Activated T-cell treated with anti-CD3 and anti-CD28 coated beads, Interleukin-2, amount 50 U/mL, for 48 hours (primary cell): ENCODE data around the gene GSDMA.
A peak's percentile ranks its signal among the peaks of the same experiment; 100 is the strongest.

Experiments
- DNase-seq, 2 experiments: peaks; one replicate each; pipeline ENCODE4 v3.0.0-alpha.2; 2020

GSDMA gene

DNA sequence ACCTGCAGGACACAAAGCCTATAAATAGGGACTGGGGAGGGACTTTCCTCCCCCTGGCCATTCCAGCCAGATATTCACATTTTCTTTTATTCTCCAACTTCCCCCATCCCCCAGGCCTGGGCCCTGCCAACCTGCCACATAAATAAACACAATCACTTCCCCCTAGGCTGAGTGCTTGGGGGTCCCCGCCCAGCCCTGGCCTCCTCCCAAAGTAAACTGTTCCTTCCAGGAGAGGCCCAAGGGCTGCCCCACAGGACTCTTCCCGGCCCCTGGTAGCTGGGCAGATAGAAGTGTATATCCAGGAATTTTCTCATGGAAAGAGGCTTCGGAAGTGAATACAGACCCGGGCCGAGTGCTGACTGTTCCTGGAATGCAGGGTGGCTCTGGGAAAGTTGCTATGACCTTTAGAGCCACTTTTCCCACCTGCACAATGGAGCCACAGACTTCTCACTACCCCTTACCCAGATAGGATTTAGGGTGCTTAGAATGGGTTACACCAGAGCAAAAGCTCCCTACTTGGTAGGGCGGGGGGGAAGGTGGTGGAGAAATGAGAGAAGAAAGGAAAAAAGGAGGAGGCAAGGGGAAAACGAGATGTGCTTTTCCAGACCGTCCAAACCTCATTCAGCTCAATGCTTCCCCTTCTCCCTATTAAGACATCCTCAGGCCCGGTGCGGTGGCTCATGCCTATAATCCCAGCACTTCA, 60.9 kb downstream of the GSDMA start:
- no peak for DNase-seq

DNA sequence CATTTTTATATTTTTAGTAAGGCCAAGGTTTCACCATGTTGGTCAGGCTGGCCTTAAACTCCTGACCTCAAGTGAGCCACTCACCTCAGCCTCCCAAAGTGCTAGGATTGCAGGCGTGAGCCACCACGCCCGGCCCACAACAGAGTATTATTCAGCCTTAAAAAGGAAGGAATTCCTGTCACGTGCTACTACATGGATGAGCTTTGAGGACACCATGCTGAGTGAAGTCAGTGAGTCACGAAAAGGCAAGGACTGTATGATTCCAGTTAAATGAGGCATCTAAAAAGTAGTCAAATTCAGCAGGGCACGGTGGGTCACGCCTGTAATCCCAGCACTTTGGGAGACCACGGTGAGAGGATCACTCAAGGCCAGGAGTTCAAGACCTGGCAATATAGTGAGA, 62.1 kb downstream of the GSDMA start:
- no peak for DNase-seq

DNA sequence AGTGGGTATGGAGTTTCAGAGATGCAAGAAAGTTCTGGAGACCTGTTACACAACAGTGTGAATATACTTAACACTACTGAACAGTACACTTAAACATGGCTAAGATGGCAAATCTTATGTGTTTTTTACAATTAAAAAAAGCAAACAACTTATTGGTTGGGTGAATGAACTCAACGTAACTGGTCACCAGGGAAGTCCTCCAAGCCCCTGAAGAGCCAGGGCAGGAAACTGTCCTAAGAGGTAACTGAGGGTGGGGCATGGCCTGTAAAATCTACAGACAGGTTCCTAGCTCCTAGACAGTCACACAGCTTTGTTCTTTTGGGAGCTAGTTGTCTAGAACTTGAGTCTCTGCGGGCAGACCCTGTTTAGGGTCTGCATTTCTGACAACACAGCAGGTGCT, 62.8 kb downstream of the GSDMA start:
- DNase-seq: no peak

DNA sequence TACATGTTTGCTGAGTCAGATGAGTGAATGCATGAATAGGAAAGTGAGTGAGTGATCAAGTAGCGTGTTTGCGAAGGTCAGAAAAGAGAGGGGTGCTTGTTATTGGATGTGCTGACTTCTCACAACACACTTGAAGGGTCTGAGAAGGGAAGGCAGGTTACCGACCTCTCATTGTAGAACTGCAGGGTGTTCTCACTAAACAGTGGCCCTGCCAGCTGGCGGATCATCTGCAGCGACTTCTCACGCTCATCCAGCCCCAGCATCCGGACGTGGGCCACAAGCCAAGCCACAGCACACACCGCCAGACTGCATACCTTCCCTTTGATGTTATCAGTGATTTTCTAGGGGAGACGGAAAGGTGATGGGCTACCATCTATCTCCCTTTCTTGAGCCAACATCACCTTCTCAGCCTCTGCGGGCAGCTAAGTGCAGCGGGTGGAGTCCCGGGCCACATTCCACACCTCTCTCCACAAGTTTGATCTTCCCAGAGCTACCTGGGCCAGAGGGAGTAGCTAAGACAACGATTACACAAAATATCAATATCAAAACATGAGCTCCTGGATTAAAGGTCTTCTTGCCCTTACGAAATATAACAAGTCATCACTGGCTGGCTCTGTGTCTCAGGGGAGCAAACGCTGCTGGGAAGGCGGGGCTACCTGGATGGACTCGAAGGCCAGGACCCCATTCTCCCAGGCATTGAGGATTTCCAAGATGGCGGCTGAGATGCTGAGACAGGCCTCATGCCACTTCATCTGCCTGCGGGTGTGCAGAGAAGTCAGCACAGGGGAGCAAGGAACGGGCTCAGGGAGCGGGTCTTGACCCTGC, 63.4 kb downstream of the GSDMA start:
- peak in 1 of 2 experiments; percentile 50 for DNase-seq

DNA sequence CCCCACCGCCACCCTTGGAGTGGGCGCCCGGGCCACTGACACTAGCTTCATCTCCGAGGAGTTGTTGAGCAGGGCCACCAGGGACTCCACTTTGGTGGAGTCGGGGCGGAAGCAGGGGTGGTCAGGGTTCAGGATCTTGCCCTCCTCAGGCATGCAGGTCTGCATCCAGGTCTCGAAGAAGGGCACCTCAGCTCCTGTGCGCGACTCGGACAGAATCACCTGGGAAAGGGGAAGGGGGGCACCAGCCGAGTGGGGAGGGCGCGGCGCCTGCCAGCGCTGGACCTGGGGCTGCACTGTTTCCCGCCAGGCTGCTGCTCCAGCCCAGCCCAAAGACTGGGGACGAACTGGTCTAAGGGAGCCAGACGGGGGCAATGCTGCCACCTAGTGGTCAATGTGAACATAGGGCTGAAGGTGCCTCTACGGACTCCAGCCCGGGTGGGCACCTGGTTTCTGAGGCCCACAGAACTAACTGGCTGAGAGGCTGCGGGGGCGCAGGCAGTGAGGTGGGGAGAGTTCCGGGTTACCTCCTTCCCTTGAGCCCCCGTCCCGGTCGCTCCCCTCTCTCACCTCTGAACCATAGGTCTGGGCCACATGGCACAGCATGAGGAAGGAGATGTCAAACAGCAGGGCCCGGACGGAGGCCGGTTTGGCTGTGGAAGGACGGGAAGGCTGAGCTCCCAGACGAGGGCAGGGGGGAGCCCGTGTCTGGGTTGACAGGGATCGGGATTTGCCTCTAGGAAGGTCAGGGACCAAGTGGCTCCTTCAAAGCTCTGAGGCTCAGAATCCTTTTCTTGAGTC, 64.2 kb downstream of the GSDMA start:
- peak; percentile 81 to 83 for DNase-seq
